GM12873 (cell line): ENCODE data around the gene EVX2.

ENCODE experiments used
- TF ChIP-seq, protein P1 (sequence below): IDR thresholded peaks from 2 replicates; pipeline ENCODE4 v1.5.1; 2012; ENCODE audit warnings: low read depth, mild to moderate bottlenecking, moderate library complexity, low read length, control low read depth; ENCODE audit not compliant: insufficient read depth; ENCODE audit errors: missing control alignments

The EVX2 gene

DNA sequence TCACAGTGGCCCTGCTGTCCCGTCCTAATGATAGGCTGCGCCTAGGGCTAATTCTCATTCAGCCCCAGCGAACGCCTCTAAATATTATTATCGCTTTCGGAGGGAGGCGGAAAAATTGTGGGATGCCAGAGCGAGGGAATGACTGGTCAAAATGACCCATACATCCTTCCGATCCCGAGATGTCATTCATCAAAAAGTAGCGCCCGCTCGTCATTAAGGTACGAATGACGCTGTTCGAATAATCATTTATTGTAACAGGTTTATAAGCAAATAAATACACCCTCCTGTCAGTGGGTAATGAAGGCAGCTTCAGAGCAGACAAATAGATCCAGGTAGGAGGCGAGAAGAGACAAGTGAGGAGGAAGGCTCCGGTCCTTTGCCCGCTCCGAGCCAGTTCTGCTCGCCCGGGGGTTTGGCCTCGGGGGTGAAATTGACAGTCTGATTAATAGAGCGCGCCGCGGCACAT, at the start of gene EVX2:
Gene EVX2 (minus strand): TSS at position 167 of the 466 bp plus-strand sequence. CDS start 186 bp downstream, outside the sequence.
- TF ChIP-seq, protein P1, sequence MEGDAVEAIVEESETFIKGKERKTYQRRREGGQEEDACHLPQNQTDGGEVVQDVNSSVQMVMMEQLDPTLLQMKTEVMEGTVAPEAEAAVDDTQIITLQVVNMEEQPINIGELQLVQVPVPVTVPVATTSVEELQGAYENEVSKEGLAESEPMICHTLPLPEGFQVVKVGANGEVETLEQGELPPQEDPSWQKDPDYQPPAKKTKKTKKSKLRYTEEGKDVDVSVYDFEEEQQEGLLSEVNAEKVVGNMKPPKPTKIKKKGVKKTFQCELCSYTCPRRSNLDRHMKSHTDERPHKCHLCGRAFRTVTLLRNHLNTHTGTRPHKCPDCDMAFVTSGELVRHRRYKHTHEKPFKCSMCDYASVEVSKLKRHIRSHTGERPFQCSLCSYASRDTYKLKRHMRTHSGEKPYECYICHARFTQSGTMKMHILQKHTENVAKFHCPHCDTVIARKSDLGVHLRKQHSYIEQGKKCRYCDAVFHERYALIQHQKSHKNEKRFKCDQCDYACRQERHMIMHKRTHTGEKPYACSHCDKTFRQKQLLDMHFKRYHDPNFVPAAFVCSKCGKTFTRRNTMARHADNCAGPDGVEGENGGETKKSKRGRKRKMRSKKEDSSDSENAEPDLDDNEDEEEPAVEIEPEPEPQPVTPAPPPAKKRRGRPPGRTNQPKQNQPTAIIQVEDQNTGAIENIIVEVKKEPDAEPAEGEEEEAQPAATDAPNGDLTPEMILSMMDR: no peak

DNA sequence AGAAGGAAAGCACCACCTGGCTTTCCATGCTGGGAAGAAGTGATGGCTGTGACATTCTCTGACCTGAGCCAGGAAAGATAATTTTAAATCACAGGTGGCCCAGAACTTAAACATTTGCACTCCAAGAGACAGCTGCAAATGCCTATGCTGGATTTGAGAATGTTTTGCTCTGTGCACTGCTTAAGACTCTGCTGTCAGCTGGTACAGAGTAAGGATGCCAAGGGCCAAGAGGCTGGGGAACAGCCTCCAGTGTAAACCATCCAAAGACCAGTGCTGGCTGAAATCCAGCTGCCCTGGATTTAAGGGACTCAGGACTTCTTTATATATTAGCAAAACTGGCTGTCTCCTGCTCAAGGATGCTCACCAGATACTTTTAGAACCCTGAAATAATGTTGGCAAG, 49.6 kb upstream of the EVX2 start:
- TF ChIP-seq, protein P1: no peak

DNA sequence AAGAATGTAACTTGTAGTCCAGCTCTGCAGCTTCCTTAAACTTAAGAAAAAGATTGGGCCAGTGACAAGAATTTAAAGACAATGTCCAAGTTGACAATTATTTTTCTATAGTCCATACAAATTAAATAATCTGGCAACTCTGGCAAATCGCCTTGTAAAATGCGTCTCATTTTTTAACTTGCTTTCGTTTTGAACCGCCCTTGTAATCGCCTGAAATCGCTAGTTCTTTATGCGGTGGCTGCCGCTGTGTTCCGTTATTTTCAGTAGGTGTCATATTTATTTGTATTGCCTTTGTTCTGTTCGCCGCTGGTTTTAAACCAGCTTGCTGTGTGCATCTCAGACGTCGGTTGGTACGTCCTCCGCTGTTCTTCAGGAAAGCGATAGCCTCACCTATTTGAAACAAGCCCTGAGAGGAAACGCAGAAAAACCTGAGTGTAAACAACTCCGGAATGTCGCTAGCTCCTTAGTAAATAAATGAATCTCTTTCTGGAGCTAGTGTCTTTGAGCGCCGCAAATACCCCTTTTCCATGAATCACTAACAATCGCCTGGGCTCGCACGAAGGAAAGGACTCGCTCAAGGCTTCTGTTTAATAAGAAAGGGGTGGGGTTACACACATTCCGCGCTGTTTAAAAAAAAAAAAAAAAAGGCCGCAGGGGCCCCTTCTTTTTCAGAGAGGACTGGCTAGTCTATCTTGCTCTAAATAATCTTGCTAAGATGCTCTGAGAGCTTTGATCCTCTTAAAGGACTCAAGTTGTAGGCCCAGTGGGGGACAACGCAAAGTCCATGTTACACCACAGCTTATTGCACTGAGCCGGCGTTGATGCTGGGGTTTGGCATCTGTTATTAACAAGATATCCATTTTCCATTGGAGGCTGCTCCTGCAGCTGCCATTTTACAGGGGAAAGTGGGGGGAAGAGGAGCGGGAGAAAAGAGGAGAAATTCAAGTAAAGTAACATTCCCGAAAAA, 48.7 kb upstream of the EVX2 start:
- TF ChIP-seq, protein P1: no peak

DNA sequence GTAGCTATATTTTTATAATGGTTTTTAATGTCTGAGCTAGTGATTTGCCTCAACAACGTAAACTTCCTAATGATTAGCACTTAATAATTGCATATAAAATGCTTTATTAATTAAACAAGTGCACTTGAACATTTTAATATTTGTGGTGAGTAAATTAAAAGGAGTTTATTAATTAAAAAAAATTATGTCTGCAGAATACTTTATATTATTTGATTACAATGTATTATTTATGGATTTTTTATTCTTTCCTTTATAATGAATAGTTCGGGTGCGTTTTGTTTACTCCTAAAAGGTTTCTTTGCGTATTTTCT, 48.0 kb upstream of the EVX2 start:
- TF ChIP-seq, protein P1: no peak

DNA sequence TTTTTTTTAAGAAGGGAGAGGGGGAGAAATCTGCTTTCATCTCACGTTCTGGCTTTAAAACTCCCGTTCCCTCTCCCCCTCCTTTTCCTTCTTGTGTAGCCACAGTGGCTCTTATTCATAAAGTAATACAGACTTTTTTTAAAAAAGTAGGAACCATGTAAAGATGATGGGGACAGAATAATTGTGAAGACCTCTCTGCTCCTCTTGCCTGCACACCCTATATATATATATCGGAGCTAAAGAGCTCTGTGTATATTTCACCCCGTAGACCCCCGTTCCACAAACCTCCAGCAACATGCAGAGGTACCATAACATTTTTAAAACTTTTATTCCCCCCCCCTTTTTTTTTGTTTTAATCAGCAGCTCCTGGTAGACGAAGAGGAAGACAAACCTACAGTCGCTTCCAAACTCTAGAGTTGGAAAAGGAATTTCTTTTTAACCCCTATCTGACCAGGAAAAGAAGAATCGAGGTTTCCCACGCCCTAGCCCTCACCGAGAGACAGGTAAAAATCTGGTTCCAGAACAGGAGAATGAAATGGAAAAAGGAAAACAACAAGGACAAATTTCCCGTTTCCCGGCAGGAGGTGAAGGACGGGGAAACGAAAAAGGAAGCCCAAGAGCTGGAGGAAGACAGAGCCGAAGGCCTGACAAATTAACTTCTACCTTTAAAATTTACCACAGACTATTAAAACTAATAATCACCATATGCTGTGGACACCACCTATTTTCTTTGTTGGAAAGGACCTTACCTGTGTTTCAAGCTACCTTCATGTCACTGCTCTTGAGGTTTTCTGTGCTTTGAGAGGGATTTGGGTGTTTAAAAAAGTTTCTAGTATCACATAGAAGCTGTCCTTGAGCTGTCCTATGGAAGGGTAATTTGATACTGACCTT, 47.4 kb upstream of the EVX2 start:
- TF ChIP-seq, protein P1: no peak

DNA sequence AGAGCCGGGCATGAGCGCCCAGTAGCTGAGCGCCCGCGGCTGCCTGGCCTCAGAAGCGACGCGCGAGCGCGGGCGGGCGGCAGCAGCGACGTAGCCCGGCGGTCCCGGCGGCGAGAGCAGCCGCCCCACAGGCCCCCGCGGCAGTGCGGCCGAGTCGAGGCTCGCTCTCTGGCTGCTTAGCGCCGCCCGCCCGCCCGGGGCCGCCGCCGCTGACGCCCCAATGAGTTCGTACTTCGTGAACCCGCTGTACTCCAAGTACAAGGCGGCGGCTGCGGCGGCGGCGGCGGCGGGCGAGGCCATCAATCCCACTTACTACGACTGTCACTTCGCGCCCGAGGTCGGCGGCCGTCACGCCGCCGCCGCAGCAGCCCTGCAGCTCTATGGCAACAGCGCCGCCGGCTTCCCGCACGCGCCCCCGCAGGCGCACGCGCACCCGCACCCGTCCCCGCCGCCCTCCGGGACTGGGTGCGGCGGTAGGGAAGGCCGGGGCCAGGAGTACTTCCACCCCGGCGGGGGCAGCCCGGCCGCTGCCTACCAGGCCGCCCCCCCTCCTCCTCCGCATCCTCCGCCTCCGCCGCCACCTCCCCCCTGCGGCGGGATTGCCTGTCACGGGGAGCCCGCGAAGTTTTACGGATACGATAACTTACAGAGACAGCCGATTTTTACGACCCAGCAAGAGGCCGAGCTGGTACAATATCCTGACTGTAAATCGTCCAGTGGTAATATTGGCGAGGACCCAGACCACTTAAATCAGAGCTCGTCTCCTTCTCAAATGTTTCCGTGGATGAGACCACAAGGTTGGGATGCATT, 46.6 kb upstream of the EVX2 start:
- TF ChIP-seq, protein P1: no peak
